RWPE2 (cell line): ENCODE results near the gene MRPS22.

Experiments used
- ATAC-seq: fragments of 200-7000 bp; cut with Tn5 transposase; 3 replicates; pipeline ENCODE4 v1.9.1; 2021; ENCODE audit warnings: low read depth
- DNase-seq: peaks from one replicate; pipeline ENCODE4 v3.0.0-alpha.2; 2020; ENCODE audit warnings: low spot score
- H3K27ac ChIP-seq: fragments of 450-650 bp; 2 replicates; pipeline ENCODE4 v1.5.1; 2017; ENCODE audit warnings: mild to moderate bottlenecking; ENCODE audit not compliant: poor library complexity, severe bottlenecking
- H3K27me3 ChIP-seq: fragments of 250-450 bp; sonication (Bioruptor Pico); 2 replicates; pipeline ENCODE4 v1.5.1; 2021; ENCODE audit warnings: mild to moderate bottlenecking, moderate library complexity; ENCODE audit not compliant: insufficient read depth, poor library complexity, severe bottlenecking
- H3K36me3 ChIP-seq: fragments of 250-450 bp; sonication (Bioruptor Pico); 2 replicates; pipeline ENCODE4 v1.5.1; 2020; ENCODE audit warnings: low read depth, mild to moderate bottlenecking, moderate library complexity
- H3K4me1 ChIP-seq: fragments of 250-450 bp; sonication (Bioruptor Pico); 2 replicates; pipeline ENCODE4 v1.5.1; 2021; ENCODE audit warnings: mild to moderate bottlenecking, moderate library complexity; ENCODE audit not compliant: insufficient read depth, poor library complexity, severe bottlenecking
- H3K4me3 ChIP-seq: fragments of 250-450 bp; sonication (Bioruptor Pico); 2 replicates; pipeline ENCODE4 v1.5.1; 2021; ENCODE audit warnings: mild to moderate bottlenecking, moderate library complexity; ENCODE audit not compliant: severe bottlenecking
- H3K9me3 ChIP-seq: fragments of 250-450 bp; sonication (Bioruptor Pico); 2 replicates; pipeline ENCODE4 v1.5.1; 2021; ENCODE audit warnings: mild to moderate bottlenecking, moderate library complexity; ENCODE audit not compliant: severe bottlenecking
- CTCF ChIP-seq: fragments of 450-650 bp; IDR thresholded peaks from one replicate; pipeline ENCODE4 v1.5.1; 2017; ENCODE audit warnings: mild to moderate bottlenecking, moderate library complexity; ENCODE audit not compliant: poor library complexity, severe bottlenecking

The MRPS22 gene

GRCh38 chr3:139343895-139344856, at the start of gene MRPS22:
Gene MRPS22, plus strand, starts transcription at chr3:139344020. Its CDS starts 7 bp downstream, at chr3:139344027.
- peak; percentile 80 for DNase-seq
- no peaks in the 10 kb centered on the region for H3K9me3 ChIP-seq
- TF ChIP-seq CTCF: no peak
- H3K27ac ChIP-seq: peak within 1 kb of the TSS; percentile 61
- H3K4me3 ChIP-seq: peak within 1 kb of the TSS; percentile 92
- ATAC-seq: peak; percentile 94
- peaks cover 38% of the 10 kb centered on the region for H3K36me3 ChIP-seq
- H3K4me1 ChIP-seq: peaks cover 2% of the 10 kb centered on the region
- no peaks in the 10 kb centered on the region for H3K27me3 ChIP-seq

GRCh38 chr3:139295040-139295439, 48.8 kb upstream of the MRPS22 start:
- H3K4me3 ChIP-seq: no peak overlapping the region
- no peaks in the 10 kb centered on the region for H3K27me3 ChIP-seq
- TF ChIP-seq CTCF: no peak
- DNase-seq (no peak), ATAC-seq (no peak)
- no peaks in the 10 kb centered on the region for H3K9me3 ChIP-seq
- no peak overlapping the region for H3K27ac ChIP-seq
- H3K36me3 ChIP-seq: no peaks in the 10 kb centered on the region
- H3K4me1 ChIP-seq: peaks cover 3% of the 10 kb centered on the region

GRCh38 chr3:139296141-139296718, 47.6 kb upstream of the MRPS22 start:
- no peak for ATAC-seq
- H3K36me3 ChIP-seq: no peaks in the 10 kb centered on the region
- no peak for DNase-seq
- peaks cover 3% of the 10 kb centered on the region for H3K4me1 ChIP-seq
- H3K27me3 ChIP-seq: no peaks in the 10 kb centered on the region
- no peak overlapping the region for H3K4me3 ChIP-seq
- no peaks in the 10 kb centered on the region for H3K9me3 ChIP-seq
- no peak for TF ChIP-seq CTCF
- H3K27ac ChIP-seq: no peak overlapping the region

- peaks cover 15% of the 10 kb centered on the region for H3K4me1 ChIP-seq
- H3K27ac ChIP-seq: no peak overlapping the region
- H3K4me3 ChIP-seq: no peak overlapping the region
- H3K36me3 ChIP-seq: no peaks in the 10 kb centered on the region
- TF ChIP-seq CTCF: no peak
- ATAC-seq (no peak), DNase-seq (no peak)
- no peaks in the 10 kb centered on the region for H3K9me3 ChIP-seq
- H3K27me3 ChIP-seq: no peaks in the 10 kb centered on the region
These were observed 46.1 kb upstream of the MRPS22 start for GRCh38 chr3:139297588-139298311.
